Measurements from ENCODE around the gene CASKIN1.

Gene CASKIN1

DNA sequence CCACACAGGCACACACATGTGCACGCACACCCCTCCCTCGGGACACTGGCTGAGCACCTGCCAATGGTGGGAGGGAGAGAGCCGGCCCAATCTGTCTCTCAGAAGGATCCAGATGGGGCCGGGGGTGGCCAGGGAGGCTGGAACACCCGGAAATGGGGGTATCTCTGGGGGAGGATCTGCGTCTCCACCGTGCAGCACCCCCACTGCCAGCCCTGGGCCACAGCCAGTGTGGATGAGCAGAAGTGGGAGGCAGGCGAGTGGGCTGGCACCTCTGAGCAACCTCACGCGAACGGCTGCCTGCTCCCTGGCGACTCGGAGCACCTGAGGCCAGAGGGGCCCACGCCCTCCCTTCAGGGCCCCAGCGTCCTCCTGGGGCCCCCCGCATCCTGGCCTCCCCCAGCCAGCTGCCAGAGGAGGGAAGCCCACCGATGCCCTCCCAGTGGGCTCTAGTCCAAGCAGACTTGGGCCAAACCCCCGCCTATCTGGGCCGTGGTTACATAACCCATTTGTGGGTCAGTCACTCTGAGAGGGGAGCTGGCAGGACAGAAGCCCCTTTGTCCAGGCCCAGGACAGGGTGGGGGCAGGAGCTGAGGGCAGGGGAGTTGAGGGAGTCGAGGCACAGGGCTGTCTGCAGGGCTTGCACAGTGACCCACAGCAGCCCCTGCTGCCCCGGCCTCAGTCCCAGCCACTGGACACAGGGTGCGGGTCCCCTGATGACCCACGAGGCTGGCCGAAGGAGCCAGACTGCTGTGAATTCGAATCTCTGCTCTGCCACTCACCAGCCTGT is 5.6 kb downstream of the CASKIN1 start:
- no peak for DNase-seq

- no peak for DNase-seq
Measured at GRCh38 chr16:2190002-2190658, 6.3 kb downstream of the CASKIN1 start.

GRCh38 chr16:2189252-2189893 is 7.0 kb downstream of the CASKIN1 start:
- no peak for DNase-seq

- DNase-seq, result no peak
Measured at GRCh38 chr16:2188395-2188794, 8.0 kb downstream of the CASKIN1 start.

DNA sequence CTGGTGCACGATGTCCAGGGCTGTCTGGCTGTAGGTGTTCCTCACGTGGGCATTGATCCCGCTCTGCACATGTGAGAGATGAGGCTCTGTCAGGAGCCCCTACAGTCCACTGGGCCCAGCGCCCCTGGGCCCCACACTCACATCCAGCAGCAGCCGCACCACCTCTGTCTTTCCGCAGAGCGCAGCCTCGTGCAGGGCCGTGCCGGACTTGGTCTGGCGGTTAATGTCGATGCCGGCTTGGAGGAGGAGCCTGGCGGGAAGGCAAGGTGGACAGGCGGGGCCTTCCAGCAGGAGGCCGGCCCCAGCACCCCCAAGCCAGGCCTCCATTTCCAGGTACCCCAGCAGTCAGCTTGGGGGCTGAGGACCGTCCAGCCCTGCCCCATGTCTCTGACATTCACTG is 9.2 kb downstream of the CASKIN1 start:
- no peak for DNase-seq

DNA sequence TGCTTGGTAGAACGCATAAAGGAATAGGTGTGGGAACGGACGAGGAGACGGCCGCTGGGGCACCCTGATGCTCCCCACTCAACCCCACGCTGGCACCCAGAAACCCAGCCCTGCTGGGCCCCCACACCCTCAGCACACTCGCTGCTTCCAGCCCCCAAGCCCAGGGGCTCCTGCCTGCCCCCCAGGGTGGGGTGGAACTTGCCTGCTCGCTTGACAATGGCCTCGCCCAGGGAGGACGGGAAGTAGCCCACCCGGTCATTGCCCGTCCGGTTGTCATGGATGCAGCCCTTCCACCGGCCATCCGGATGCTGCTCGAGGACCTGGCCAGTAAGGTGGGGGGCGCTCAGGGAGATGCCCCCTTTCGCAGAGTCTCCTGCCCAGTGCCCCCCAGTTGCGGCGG is 9.9 kb downstream of the CASKIN1 start:
- no peak for DNase-seq

DNA sequence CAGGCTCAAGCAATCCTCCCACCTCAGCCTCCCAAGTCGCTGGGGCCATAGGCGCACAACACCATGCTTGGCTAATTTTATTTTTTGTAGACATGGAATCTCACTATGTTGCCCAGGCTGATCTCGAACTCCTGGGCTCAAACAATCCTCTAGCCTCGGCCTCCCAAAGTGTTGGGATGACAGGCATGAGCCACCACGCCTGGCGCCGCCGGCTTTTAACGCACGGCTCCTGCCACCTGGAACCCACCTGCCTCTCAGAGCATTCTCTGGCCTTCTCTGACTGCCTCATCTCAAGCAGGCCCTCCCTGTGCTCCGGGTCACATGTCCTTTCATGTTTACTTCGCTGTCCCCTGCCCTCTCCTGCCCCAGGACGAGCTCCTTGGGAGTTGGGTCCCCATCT is 10.3 kb downstream of the CASKIN1 start:
- no peak for DNase-seq

- no peak for DNase-seq
Measured at GRCh38 chr16:2184962-2185361, 11.4 kb downstream of the CASKIN1 start.

DNA sequence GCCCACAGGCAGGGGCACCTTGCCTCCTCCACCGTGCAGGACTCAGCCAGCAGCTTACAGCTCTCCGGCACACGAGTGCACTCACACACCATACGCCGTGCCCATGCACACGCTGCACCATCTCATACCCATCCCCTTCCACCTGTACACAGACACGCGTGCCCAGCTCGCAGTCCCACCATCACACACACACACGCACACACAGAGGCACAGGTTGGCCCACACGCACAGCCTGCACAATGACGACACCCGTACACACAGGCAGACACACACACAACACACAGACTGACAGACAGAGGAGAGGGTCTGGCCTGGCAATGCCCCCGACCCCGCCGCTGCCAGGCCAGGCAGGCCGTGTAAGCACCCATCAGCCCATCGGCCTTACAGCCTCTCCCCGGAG is 12.1 kb downstream of the CASKIN1 start:
- no peak for DNase-seq

GRCh38 chr16:2183671-2184070 is 12.7 kb downstream of the CASKIN1 start:
- no peak for DNase-seq

GRCh38 chr16:2181952-2182351 is 14.5 kb downstream of the CASKIN1 start:
- no peak for DNase-seq

- DNase-seq, result no peak
Measured at GRCh38 chr16:2180962-2181923, 15.2 kb downstream of the CASKIN1 start.

- no peak for DNase-seq
Measured at GRCh38 chr16:2180461-2180860, 15.9 kb downstream of the CASKIN1 start.

DNA sequence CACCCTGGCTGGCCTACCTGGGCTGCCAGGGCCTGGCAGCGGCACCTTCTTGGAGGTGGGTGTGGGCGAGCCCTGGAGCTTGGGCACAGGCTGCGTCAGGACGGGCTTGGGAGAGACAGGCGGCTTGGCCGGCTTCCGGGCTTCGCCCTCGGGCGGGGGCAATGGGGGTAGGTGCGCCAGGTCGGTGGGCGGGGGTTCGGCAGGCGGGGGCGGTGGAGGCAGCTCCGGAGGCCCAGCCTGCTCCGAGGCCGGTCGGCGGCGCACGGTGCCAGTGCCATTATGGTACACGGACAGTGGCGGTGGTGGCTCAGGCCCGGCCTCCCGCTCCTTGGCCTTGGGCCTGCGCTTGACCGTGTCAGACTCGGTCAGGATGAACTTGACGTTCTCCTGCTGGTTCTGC is 16.8 kb downstream of the CASKIN1 start:
- no peak for DNase-seq

DNA sequence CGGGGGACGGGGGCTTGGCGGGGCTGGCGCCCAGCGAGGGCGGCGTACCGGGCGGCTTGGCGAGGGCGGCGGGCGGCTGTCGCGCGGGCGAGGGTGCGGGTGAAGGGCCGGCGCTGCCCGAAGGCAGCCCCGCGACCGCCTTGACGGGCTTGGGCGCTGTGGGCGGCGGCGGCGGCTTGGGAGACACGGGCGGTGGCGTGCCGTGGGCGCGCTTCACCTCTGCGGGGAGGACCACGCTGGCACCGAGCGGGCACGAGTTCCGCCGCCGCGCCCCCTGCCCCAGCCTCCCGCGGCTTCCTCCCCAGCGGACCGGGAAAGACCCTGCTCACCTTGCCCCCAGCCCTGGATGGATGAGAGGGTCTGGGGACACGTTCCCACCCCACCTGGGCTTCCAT is 17.3 kb downstream of the CASKIN1 start:
- no peak for DNase-seq

- no peak for DNase-seq
Measured at GRCh38 chr16:2178321-2179106, 17.9 kb downstream of the CASKIN1 start.

- no peak for DNase-seq
Measured at GRCh38 chr16:2177561-2177960, 18.8 kb downstream of the CASKIN1 start.

DNA sequence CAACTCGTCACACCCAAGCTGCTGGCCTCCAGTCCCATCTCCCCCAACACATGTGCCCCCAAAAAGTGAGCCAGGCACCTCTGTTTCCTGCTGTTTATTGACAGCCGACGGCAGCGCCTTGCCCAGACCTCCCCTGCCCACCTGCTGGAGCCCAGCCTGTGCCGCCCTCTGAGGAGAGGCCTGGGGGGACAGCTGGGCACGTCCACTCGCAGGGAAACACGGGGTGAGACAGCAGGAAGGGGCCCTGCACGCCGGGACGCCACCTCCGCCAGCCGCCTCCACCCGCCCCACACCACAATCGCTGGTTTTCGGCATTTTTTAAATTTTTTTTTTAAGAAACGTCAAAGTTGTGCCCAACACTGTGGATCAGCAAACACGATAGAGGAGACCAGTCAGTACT is 19.3 kb downstream of the CASKIN1 start:
- no peak for DNase-seq

- DNase-seq, result no peak
Measured at GRCh38 chr16:2176047-2176446, 20.4 kb downstream of the CASKIN1 start.

- no peak for DNase-seq
Measured at GRCh38 chr16:2175454-2175853, 21.0 kb downstream of the CASKIN1 start.

- no peak for DNase-seq
Measured at GRCh38 chr16:2174396-2175131, 21.8 kb downstream of the CASKIN1 start.
